GM12874 (cell line): Measurements from ENCODE around the gene FGF10.

Source experiments
- CTCF ChIP-seq: IDR thresholded peaks from 2 replicates; pipeline ENCODE4 v1.5.1; 2011; ENCODE audit warnings: low read depth, mild to moderate bottlenecking, control low read depth, low read length, moderate library complexity; ENCODE audit not compliant: insufficient read depth

The FGF10 gene

GRCh38 chr5:44382894-44383293, 6.3 kb downstream of the FGF10 start:
- TF ChIP-seq CTCF, result no peak

GRCh38 chr5:44377057-44377456, 12.2 kb downstream of the FGF10 start:
- TF ChIP-seq CTCF, result no peak

- TF ChIP-seq CTCF, result no peak
These were observed 17.2 kb downstream of the FGF10 start for GRCh38 chr5:44372028-44372427.

GRCh38 chr5:44367203-44367602, 22.0 kb downstream of the FGF10 start:
- no peak for TF ChIP-seq CTCF

GRCh38 chr5:44365345-44365744, 23.9 kb downstream of the FGF10 start:
- TF ChIP-seq CTCF, result no peak

- no peak for TF ChIP-seq CTCF
These were observed 25.1 kb downstream of the FGF10 start for GRCh38 chr5:44364097-44364496.

GRCh38 chr5:44361342-44362001, 27.7 kb downstream of the FGF10 start:
- no peak for TF ChIP-seq CTCF

- TF ChIP-seq CTCF, result no peak
These were observed 28.3 kb downstream of the FGF10 start for GRCh38 chr5:44360919-44361318.
